MM.1S (cell line): Measurements from ENCODE around the gene LKAAEAR1.
A peak's percentile ranks its signal among the peaks of the same experiment; 100 is the strongest.

Source experiments
- DNase-seq: peaks from one replicate; pipeline ENCODE4 v3.0.0-alpha.2; 2015
- H2AFZ ChIP-seq: fragments of 300-600 bp; sonication (generic); 2 replicates; pipeline ENCODE4 v1.6.0; 2016; ENCODE audit warnings: antibody characterized with exemption, low read length
- H3F3A ChIP-seq: fragments of 300-600 bp; sonication (generic); 2 replicates; pipeline ENCODE4 v1.6.1; 2016; ENCODE audit warnings: mild to moderate bottlenecking, antibody characterized with exemption, low read length, moderate library complexity, mixed read lengths; ENCODE audit not compliant: insufficient read depth
- H3K27ac ChIP-seq: fragments of 300-600 bp; sonication (generic); 2 replicates; pipeline ENCODE4 v1.5.1; 2016; ENCODE audit warnings: mild to moderate bottlenecking, low read length
- H3K27me3 ChIP-seq: fragments of 300-600 bp; sonication (generic); replicated peaks from 2 replicates; pipeline ENCODE4 v1.6.0; 2016; ENCODE audit warnings: low read length; ENCODE audit not compliant: insufficient read depth
- H3K36me3 ChIP-seq: fragments of 300-600 bp; sonication (generic); replicated peaks from 2 replicates; pipeline ENCODE4 v1.6.1; 2016; ENCODE audit warnings: mild to moderate bottlenecking, low read length, mixed read lengths; ENCODE audit not compliant: insufficient read depth
- H3K4me1 ChIP-seq: fragments of 300-600 bp; sonication (generic); 2 replicates; pipeline ENCODE4 v1.6.1; 2016; ENCODE audit warnings: low read length, mixed read lengths
- H3K4me2 ChIP-seq: fragments of 300-600 bp; sonication (generic); 2 replicates; pipeline ENCODE4 v1.6.0; 2016; ENCODE audit warnings: low read depth, low read length
- H3K4me3 ChIP-seq: fragments of 300-600 bp; sonication (generic); 2 replicates; pipeline ENCODE4 v1.5.1; 2016; ENCODE audit warnings: low read length, mixed read lengths
- H3K79me2 ChIP-seq: fragments of 300-600 bp; sonication (generic); 2 replicates; pipeline ENCODE4 v1.6.1; 2016; ENCODE audit warnings: mixed run types, low read length, mixed read lengths
- H3K9ac ChIP-seq: fragments of 300-600 bp; sonication (generic); 2 replicates; pipeline ENCODE4 v1.6.1; 2016; ENCODE audit warnings: low read length, mixed read lengths
- H3K9me2 ChIP-seq: fragments of 300-600 bp; sonication (generic); replicated peaks from 2 replicates; pipeline ENCODE4 v1.6.1; 2016; ENCODE audit warnings: mild to moderate bottlenecking, low read length, mixed read lengths; ENCODE audit not compliant: insufficient read depth
- H3K9me3 ChIP-seq: fragments of 300-600 bp; sonication (generic); replicated peaks from 2 replicates; pipeline ENCODE4 v1.6.1; 2016; ENCODE audit warnings: mild to moderate bottlenecking, low read length, mixed read lengths; ENCODE audit not compliant: insufficient read depth
- H4K20me1 ChIP-seq: fragments of 300-600 bp; sonication (generic); 2 replicates; pipeline ENCODE4 v1.6.1; 2016; ENCODE audit warnings: mild to moderate bottlenecking, low read length, moderate library complexity, mixed read lengths; ENCODE audit not compliant: insufficient read depth
- CTCF ChIP-seq: fragments of 300-600 bp; sonication (generic); IDR thresholded peaks from 2 replicates; pipeline ENCODE4 v1.5.1; 2016; ENCODE audit warnings: antibody characterized with exemption, low read length, mixed read lengths
- EZH2 ChIP-seq: fragments of 300-600 bp; sonication (generic); optimal IDR thresholded peaks from 2 replicates; pipeline ENCODE3; 2017; ENCODE audit warnings: low read depth, mild to moderate bottlenecking, antibody characterized with exemption, low read length, mixed read lengths
- EZH2phosphoT487 ChIP-seq: fragments of 300-600 bp; sonication (generic); IDR thresholded peaks from 2 replicates; pipeline ENCODE4 v1.6.1; 2018; ENCODE audit warnings: antibody characterized with exemption, low read length

Gene LKAAEAR1

DNA sequence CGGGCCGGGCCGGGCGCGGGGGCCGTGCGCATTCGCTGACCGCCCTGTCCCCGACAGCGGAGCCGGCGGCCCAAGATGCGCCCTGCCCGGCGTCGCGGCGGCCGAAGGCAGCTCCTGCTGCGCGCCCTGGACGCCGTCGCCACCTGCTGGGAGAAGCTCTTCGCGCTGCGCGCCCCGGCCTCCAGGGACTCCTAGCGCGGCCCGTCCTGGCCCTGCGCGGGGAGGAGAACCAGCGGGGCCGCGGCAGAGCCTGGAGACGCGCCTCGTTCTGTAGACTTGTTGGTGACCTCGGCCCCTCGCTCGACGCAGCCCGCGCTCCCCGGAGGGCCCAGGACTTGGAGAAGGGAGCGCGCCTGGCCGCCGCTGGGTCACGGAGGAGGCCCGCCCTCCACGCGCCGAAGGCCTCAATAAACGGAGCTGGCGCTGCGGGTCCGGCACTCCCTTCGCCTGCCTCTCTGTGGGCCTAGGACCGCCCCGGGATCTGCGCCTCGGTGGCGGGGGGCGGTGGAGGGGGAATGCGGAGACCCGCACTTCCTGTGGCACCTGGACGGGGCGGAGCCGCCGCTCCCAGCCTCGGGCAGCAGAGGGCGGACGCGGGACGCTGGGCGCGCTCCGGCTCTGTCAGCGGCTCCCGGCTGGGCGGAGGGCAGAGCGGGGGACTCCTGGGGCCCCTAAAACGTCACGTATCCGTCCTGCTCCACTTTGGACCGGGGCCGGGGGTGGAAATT lies 45.5 kb downstream of the LKAAEAR1 start:
- peak overlapping the region; percentile 98 for H3K4me2 ChIP-seq
- no peaks in the 10 kb centered on the region for H3K4me1 ChIP-seq
- TF ChIP-seq EZH2phosphoT487 = no peak
- peak; percentile 53 for TF ChIP-seq CTCF
- no peaks in the 10 kb centered on the region for H3K9me2 ChIP-seq
- peaks cover 41% of the 10 kb centered on the region for H3K27me3 ChIP-seq
- peak overlapping the region; percentile 77 for H3K4me3 ChIP-seq
- H3F3A ChIP-seq = no peaks in the 10 kb centered on the region
- H3K9me3 ChIP-seq = no peaks in the 10 kb centered on the region
- H2AFZ ChIP-seq = peak overlapping the region; percentile 99
- H3K79me2 ChIP-seq = no peaks in the 10 kb centered on the region
- DNase-seq = peak; percentile 77
- no peaks in the 10 kb centered on the region for H3K36me3 ChIP-seq
- no peaks in the 10 kb centered on the region for H4K20me1 ChIP-seq
- H3K9ac ChIP-seq = peak overlapping the region; percentile 23; the same call in 1 of the 2 replicates
- H3K27ac ChIP-seq = no peak overlapping the region

DNA sequence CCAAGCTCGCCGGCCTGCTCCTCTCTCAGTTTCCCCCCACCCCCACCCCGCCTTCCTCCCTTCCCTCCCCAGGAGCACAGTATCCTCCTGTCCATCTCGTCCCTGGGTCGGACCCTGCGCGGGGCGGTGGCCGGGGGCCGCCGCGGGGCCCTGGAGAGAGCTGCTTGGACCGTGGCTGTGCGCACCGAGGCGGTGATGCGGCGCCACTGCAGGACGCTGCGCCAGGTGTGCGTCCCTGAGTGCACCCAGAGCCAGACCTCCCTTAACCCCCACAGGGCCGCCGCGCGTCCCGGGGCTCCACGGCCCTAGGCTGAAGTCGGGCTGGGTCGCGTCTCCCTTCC lies 46.0 kb downstream of the LKAAEAR1 start:
- peak overlapping the region; percentile 98 for H3K4me2 ChIP-seq
- H3K9me2 ChIP-seq = no peaks in the 10 kb centered on the region
- peak overlapping the region; percentile 77; the same call in 1 of the 2 replicates for H3K4me3 ChIP-seq
- H3K4me1 ChIP-seq = no peaks in the 10 kb centered on the region
- no peaks in the 10 kb centered on the region for H4K20me1 ChIP-seq
- no peak for TF ChIP-seq CTCF
- H3K27ac ChIP-seq = no peak overlapping the region
- no peak overlapping the region for H3K9ac ChIP-seq
- no peaks in the 10 kb centered on the region for H3K9me3 ChIP-seq
- H3K27me3 ChIP-seq = peaks cover 36% of the 10 kb centered on the region
- H3F3A ChIP-seq = no peaks in the 10 kb centered on the region
- H2AFZ ChIP-seq = no peak overlapping the region
- peak; percentile 44 for DNase-seq
- no peaks in the 10 kb centered on the region for H3K36me3 ChIP-seq
- no peaks in the 10 kb centered on the region for H3K79me2 ChIP-seq

DNA sequence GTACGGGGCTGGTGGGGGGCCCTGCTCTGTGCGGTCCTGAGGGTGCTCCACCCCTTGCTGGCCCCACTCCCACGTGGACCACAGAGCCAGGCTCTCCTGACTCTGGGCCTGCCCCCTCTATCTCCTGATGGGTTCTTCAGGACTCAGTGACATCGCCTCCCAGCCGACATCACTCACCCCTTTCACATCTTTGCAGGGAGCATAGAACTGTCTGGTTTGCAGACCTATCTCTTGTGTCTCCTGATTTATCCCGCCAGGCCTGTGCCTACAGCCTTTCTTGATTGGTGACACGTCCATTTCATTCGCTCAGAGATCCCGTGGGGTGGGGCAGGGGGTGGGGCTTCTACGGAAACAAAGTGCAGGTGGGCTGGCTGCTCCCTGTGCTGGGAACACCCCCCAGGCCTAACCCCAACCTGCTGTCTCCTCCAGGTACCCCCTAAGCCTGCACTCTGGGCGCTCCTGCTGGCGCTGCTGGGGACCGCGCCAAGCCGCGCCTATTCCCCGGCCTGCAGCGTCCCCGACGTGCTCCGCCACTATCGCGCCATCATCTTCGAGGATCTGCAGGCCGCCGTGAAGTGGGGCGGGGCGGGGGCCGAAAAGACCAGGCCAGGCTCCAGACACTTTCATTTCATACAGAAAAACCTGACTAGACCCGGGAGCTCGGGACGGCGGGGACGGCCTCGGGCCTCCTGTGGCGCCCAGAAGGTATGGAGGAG lies 46.5 kb downstream of the LKAAEAR1 start:
- Histone ChIP-seq H3K27ac (no peak overlapping the region), H3K4me3 (peak overlapping the region; percentile 77; the same call in 1 of the 2 replicates), H3K27me3 (peaks cover 36% of the 10 kb centered on the region), H3K9me3 (no peaks in the 10 kb centered on the region), H4K20me1 (no peaks in the 10 kb centered on the region), H3F3A (no peaks in the 10 kb centered on the region), H3K4me2 (peak overlapping the region; percentile 98), H3K4me1 (no peaks in the 10 kb centered on the region), H3K36me3 (no peaks in the 10 kb centered on the region), H2AFZ (no peak overlapping the region), H3K79me2 (no peaks in the 10 kb centered on the region), H3K9me2 (no peaks in the 10 kb centered on the region), H3K9ac (no peak overlapping the region)
- DNase-seq = no peak
- TF ChIP-seq EZH2phosphoT487 (no peak), CTCF (no peak), EZH2 (no peak)
